Stimulated activated naive CD4-positive, alpha-beta T cell treated with Interleukin-2 at 50 U/mL for 16 hours (primary cell): ENCODE data around the gene PRCC.
"Not testable (repeated sequence)": the region's sequence is repeated elsewhere in the genome, so short reads cannot be mapped to it uniquely, and the experiment has no call there.

Experiments used
- DNase-seq: peaks from one replicate; lab custom pipeline; 2025; lab: John Stamatoyannopoulos, UW

PRCC gene

DNA sequence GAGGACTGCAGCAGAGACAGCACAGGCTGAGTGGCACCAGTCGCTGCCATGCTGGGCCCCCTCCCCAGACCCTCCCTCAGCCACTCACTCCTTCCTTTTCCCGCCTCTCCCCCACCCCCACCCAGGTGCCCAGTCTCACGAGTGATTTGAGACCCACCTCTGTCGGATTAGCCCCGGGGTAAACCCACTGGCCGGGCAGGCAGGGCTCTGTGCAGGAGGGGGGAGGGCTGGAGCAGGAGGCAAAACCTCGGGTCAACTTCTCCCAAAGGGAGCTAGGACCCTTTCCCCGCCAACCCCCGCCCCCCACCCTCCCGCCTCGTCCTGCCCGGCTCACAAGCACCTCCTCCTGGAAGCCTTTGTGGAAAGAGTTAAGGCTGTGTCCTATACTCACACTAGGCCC, 23.0 kb upstream of the PRCC start:
- no peak for DNase-seq

DNA sequence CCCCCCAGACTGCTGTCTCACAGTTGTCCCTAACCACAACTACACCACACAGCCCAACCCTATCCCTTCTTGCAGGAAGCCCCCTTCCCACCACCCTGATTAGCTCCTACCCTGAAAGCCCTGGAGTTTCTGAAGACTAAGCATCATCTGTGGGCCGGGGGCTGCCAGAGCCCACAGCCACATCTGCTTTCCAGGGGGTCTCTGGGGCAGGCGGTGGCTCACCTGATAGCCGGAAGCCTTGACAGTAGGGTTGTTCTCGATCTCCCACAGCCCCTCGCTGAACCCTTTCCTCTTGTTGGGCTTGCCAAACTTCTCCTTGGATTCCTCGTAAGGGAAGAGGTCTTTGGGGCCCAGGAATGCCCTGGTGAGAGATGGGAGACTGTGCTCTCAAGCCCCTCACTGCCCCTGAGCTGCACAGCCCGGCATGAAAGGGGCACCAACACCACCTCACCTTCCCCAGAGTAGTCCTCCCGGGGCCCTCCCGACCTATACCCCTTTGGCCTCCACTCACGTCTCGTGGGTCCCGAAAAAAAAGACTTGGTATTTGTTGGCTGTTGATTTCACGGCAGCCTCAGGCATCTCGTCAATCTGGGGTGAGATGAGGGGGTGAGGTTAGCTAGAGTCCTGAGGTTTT, 22.4 kb upstream of the PRCC start:
- no peak for DNase-seq

DNA sequence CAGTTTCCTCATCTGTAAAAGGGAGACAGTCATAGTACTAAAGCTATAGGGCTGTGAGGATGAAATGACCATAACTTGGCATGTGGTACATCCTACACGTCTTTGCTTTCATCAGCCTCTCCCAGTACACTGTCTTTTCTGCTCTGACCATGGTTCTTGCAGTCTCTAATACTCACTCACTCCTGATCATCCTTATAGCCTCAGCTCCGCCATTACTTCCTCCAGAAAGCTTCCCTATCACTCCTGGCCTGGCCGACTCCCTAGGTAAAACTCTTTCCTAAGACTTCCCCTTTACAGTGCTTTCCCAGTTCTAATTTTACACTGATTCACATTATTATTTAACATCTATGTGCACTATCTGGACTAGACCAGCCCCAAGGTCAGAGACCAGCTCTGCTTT, 21.5 kb upstream of the PRCC start:
- DNase-seq: no peak

DNA sequence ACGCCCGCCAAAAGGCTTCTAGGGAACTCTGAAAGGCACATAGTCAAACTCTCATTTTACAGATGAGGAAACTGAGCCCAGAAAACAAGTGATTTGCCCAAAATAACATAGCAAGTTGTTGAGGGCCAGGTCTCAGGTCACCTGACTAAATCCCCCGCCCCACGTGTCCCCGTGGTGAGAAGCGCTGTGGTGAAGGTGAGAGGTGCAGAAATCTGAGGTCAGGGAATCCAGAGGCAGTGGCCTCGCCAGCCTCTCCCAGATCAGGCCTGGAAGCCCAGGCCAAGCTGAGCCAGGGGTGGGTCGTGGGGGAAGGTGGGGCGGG, 21.0 kb upstream of the PRCC start:
- DNase-seq: no peak

DNA sequence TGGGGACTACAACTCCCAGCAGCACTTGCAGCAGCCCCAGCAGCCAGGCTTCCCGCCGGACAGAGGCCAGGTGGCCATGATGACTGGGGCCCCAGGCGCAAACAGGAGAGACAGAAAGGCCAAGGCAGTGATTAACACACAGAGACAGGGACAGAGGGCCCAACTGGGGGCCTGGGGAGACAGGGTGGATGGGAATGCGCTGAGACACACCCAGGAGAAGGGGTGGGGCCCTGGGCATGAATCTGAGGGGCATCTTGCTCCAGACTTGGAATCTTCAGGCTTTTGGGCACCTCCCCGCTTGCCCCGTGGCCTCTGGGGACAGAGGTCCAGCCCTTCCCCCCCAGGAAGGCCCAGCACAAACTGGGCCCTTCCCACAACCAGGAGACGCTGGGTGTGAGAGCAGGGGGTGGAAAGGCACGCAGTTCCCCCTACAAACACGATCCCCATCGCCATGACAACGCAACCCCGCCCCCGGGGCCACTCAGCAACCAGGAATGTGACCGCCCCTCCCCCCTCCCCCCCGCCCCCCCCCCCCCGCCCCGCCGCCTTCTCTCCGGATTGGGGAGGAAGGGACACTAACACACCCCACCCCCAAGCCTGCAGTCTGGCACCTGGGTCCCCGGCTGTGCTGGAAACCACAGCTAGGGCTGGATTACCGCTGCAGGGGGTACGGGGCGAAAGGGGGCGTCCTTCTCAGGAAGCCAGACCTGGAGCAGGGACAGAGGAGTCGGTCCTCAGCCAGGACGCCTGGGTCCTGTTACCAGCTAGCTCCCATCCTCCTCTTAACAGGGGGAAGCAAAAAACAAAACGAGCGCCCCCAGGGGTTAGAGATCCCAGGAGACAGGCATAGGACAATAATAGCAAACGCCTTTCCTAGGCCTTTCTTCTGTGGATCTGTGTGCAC, 20.4 kb upstream of the PRCC start:
- DNase-seq: peak; percentile 61

DNA sequence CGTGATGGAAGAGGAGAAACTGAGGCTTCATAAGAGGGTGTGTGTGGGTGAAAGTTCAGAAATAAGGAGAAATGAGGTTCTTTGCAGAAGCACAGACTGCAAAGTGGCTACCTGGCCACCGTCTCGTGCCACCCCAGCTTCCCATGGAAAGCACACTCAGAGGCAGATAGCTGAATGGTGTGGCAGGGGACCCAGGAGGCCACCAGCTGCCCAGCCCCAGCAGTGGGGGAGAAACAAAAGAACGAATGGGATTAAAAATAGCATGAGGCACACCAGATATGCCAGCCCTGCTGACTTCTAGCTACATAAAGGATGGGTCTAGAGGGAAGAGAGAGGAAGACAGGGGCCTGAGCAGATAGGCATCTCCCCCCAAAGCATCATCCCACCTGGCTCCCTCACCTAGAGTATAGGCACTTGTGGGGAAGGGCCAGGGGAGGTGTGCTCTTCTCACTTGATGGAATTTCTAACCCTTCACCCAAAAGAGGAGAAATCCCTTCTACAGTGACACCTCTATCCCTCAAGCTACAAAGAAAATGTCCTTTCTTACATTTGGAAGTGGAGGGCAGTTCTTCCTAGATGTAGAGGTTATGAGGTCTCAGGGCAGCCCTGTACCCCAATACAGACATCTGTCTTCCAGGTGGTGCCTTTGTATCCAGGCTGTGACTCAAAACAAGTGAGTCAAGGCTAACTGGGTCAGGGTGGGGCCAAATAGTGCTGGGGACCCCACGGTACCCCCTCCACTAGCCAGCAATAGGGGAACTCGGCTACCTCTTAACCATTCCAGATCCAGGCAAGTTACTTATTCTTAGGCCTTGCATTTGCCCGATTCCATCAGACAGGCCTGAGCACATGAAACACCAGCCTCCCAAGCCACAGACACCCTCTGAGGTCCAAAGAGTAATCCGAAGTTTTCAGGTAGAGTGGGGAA, 19.3 kb upstream of the PRCC start:
- DNase-seq: no peak

DNA sequence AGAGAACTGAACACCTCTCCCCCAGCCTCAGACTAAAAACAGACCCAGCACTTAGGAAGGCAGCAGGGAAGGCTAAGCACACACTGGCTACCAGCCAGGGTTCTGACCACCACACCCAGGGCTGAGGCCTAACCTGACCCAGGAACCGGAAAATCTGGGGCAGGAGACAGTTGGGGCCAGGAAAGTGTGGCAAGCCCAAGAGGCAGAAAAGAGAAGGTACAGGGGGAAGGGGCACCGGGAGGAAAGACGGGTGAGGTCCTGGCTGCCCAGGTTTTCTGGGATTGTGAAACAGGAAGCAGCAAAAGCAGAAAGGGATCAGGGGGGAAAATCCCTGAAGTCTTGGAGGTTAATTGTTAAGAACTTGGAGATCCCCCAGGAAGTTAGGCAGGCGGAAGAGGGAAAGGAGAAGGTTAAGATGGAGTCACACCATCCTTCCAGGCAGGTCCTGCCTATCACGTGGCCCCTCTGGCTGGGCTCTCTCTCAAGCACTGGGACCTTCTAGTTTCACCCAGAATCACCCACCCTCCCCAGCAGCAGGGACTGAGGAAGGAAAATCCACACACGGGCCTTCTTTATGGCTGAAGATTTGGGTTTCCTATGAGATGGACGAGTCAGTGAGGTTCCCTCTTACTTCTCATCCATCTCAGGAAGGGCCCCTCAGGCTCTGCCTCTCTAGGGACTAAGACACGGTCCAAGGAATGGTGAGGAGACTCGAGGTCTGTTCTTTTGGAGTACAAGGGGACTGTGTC, 18.5 kb upstream of the PRCC start:
- no peak for DNase-seq

DNA sequence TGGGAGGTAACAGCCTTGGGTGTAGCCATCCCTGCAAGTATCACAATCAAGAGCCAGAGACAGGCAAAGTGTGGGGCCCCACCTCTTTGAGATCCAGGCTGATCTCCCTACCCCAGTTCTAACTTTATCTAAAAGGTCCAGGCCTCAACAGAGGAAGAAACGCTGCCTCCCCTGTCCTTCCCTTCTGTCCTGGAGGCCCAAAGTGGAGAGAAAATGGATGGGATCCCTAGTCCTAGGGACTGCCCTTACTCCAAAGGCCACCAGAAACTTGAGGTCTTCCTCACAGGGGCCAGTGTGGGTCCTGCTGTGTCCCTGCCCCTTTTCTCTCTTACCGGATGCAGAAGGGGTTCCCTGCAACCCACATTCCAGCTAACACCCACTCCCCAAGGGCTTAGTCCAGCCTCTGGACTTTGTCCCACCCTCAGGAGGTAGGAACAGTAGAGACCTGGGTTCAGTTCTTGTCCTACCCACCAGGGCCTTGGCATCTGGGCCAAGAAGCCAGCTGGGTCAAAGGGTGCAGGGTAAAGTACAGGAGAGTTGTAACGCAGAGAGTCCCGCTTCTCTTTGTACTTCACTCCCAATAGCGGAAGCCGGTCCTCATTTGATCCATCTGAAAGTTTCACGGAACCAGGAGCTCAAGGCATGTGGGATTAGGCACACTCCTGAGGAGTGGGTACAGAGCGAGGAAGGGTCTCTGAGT, 17.8 kb upstream of the PRCC start:
- DNase-seq: no peak

DNA sequence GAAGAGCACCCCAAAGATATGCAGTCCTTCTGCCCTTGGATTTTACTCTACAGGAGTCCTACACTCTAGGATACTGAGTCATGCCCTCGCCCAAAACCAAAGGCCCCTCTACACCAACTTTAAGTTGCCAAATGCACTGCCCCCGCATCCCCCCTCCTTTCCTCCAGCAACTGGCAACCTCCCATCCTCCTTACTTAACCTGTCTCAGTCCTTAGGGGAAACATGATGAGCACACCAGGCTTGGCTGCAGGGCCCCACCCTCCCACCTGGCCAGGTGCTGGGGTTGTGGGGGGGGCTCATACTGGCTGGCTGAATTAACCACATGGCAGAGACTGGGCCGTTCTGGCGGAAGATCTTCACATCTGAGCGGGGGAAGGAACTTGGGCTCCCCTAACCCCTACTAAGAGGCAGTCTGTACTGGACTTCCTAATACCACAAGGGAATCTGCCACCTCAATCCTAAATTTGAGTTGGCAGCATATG, 17.1 kb upstream of the PRCC start:
- DNase-seq: peak; percentile 47

DNA sequence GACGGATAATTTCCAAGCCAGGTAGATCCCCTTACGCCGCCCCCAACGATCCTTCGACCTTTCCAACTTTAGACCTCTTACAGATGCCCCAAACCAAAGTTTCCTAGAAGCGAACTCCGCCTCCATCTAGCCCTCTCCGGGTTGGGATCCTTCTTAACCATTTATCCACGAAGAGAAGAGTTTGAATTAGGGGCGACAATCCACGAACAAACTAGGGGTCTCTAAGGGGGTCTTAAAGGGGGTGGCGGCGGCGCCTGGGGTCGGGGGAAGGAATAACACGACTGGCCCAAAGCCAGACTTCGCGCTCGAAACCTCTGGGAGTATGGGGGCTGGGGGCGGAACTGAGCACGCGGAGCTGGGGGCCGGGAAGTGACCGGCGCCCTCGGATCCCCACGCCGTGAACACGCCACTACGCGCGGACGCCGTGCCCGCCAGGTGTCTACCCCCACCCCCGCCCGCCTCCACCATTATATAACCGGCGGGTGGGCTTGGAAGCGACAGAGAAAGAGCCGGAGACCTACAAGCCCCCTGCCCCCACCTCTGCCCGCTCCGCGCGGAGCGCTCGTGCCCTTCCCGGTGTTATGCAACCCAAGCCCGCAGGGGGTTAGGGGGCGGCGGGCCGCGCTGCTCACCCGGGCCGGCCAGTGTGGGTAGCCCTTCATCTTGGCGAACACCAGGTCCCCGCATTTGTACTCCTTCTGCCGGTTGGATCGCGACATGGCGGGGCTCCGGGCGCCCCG, 16.5 kb upstream of the PRCC start:
- peak; percentile 33 for DNase-seq

DNA sequence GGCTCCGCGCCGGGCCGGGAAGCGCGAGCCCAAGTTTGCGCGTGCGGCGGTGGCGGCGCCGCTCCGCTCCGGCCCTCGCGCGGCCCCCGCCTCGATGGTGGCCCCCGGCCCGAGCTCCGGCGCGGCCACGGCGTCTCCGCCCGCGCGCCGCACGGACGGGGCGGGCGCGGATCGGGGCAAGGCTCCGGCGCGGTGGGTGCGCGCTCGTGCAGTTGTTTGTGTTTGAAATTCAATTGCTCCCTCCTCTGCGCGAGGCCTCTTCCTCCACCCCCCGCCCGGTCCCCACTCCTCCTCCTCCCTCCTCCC, 15.9 kb upstream of the PRCC start, which contains the start of gene HDGF:
Gene HDGF (minus strand): TSS at position 225 of the 306 bp plus-strand sequence. CDS start 246 bp downstream, outside the sequence.
- DNase-seq: no peak

DNA sequence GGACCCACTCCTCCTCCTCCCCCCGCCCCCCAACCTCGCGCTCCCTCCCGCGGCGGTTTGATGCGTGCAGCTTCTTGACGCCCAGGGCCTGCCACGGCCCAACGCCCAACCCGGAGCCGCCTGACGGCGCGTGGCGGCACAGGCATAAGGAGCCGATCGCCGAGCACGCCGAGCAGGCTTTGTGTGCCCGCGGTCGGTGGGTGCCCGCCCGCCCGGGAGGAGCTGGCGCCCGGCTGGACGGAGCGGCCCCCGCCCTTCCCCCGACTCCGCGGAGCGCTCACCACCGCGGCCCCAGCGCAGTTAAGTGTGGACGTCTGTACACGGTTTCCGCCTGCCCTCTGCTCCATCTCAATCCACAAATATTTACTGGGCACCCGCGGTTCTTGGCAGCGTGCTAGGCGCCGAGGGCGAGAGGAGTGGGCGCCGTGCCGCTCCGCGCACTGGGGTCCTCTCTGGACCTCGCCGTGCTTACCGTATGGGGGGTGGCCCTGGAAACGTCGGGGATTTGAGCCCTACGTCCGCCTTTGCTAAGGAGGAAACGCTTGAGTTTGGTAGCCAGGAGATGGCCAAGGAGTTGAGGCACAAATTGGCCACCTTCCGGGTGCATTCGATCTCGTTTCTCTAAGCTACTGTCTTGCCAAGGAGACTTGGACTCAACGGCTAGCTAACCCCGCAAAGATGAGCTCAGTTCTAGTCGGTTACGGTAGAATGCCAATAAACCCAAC, 15.4 kb upstream of the PRCC start:
- peak; percentile 99 for DNase-seq

DNA sequence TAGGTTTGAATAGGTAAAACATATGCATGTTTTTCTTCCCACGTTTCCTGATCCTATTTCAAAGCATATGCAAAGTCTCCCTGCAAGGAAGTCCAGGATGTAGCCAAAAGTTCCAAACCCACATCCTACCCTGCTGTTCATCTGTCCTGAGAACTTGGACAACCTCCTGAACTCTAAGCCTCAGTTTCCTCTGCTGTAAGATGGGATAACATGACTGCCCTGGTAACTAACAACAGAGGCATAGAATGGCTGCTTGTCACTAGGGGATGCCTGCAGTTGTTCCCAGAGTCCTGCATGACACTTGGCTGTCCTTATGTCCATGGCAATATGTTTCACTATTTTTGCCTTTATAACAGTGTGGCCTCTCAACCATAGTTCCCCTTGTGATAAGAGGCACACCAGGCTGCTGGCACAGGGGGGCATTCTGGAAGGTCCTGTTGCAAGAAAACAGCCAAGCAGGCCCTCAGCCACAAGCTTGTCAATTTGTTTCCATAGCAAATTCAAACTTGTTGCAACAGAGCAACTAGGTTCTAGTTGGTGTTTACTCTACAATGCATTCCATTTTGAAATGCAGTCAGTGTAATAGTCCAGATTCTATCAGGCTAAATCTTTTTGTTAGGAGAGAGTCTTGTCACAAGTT, 14.4 kb upstream of the PRCC start:
- no peak for DNase-seq

DNA sequence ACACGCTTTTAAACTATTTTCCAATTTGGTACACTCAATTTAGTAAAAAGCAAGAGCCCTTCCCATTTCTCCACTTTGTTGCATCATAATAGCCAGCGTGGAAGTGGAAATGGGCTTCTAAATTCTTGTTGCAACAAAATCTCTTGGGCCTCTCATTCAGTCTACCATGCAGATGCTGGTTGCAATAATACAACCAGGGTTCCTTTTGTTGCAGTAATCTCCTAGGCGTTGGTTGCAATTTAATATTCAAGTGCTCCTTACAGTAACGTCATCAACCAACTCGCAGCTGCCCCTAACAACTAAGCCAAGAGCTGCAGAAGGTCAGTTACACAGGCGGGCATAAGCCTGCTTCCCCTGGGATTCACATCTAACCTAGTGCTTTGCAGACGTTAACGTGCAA, 13.1 kb upstream of the PRCC start:
- no peak for DNase-seq

DNA sequence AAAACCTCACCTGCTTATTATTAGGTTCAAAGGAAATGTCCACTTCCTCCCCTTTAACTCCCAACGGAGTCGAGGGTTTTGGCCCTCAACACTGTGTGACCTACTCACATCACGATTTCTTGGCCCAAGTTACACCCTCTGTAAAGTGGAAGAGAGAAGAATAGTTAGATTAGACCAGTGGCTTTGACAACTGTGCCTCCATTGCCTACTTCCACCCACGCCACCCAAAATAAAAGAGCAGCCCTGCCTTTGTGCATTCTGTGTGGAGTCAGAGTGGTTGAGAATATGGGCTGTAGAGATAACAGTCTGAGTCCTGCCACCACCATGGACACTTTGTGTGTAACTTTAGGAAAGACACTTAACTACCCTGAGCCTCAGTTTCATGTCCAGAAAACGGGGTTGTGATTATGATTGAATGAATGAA, 11.8 kb upstream of the PRCC start:
- DNase-seq: no peak

DNA sequence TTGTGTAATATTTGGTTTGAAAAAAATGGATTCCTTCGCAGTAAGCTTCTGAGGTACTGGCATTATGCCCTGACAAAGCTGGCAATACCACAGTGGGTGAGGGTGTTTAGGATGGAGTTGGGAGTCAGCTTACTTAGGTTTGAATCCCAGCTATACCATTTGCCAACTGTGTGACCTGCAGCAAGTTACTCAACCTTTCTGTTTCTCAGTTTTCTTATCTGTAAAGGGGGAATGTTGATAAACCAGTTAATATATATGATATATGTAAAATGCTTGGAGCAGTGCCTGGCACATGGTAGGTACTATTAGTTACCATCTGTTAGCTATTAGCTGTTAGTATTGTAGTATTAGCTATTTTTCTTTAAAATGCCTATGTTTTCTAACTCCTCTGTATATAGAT, 11.0 kb upstream of the PRCC start:
- DNase-seq: no peak

DNA sequence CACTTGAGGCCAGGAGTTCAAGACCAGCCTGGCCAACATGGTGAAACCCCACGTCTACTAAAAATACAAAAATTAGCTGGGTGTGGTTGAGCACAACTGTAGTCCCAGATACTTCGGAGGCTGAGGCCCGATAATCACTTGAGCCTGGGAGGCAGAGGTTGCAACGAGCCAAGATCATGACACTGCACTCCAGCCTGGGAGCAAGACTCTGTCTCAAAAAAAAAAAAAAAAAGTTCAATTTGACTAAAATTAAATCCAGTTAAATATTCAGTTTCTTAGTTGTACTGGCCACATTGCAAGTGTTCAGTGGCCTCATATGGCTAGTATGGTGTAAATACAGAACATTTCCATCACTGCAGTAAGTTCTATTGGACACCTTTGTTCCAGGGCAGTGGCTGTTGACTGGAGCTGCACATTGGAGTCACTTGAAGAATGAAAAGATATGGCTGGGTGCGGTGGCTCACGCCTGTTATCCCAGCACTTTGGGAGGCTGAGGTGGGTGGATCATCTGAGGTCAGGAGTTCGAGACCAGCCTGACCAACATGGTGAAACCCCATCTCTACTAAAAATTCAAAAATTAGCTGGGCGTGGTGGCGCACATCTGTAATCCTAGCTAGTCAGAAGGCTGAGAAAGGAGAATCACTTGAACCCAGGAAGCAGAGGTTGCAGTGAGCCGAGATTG, 9.6 kb upstream of the PRCC start:
- not testable (repeated sequence) for DNase-seq

DNA sequence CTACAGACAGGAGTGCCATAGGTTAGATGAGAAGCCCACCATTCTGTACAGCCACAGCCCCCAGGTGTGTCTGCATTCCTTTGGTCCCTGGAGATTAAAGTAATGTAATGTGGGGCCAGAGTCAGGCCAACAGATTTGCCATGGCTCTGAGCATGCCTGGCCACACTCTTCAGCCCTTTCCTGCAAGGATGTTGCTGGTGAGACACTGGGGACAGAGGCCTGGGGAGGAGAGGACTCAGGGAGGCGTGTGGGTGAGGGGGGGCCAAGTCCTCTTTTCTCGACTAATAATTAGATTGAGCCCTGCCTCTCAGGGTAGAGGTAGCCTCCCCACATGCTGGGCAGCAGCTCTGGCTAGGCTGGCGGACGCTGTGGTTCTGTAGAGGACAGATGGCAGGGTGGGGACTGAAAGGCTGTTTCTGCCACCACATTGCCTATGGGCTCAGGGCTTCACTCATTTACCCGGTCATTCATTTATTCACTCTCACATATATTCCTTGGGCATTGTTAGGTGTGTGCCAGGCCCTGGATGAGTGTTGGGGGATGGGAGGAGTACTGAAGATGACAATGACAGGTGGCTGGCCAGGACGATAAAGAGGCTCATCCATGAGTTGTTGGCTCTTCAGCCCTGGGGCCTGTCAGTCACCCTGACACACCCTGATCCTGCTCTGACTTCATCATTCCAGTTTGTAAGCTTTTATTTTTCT, 7.1 kb upstream of the PRCC start:
- DNase-seq: no peak
